GM19468 (cell line): ENCODE results near the gene SLC19A1.

Experiments
- ATAC-seq: cut with Tn5 transposase; IDR thresholded peaks from one replicate; pipeline ENCODE4 v1.9.1; 2021; ENCODE audit warnings: mild to moderate bottlenecking, moderate library complexity, moderate number of reproducible peaks; ENCODE audit not compliant: unreplicated experiment; ENCODE audit errors: extremely low read depth

The SLC19A1 gene

DNA sequence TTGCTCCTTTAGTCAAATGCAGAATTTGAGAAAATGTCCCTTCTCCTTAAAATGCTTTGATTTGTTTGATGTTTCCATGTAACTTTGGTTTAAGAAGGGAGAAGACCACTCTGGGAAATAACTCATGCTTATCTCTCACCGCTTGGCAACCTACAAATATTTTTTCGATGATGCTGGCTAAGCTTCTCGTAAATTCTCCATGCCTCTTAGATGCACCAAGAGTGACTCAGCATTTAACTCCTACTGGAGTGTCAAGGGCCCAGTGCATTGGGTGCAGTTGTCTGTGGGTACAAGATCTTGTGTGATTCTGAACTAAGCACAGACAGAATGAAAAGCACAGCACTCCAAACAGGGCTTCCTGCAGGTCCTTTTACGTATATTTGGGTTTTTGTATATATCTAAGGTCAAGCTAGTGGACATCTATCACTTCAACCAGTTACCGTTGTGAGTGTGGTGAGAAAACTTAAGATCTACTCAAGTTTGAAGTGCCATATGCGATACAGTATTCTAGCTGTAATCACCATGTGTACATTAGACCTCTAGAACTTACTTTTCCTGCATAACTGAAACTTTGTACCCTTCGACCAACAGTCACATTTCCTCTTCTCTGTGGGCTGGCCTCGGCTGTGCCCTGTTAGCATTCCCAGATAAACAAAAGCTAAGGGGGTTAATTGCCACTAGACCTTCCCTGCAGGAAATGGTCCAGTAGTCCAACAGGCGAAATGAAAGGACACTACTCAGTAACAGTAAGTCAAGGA, 81.5 kb downstream of the SLC19A1 start:
- no peak for ATAC-seq

DNA sequence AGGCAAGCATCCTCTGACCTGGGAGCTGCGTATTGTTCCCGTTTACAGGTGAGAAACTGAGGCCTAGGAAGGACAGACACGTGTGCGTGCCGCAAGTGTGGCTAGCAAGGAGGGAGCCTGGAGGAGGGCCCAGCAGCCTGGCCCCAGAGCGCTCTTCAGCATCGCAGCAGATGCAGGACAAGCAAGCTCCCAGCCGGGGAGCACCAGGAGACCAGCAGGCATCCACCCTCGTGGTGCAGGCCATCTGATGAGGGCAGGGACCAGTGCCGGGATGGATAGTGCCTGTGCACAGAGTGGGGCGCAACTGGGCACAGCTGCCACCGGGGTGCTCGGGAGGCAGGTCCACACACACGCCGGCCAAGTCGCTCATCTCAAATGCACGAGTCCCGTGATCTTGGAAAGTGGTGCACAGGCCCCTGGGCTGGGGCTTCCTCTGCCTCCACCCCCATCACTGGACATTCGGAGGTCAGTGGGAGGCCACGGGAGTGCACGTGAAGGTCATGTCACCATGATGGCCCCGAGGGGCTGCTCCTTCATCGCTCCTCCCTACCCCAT, 82.2 kb downstream of the SLC19A1 start:
- no peak for ATAC-seq

DNA sequence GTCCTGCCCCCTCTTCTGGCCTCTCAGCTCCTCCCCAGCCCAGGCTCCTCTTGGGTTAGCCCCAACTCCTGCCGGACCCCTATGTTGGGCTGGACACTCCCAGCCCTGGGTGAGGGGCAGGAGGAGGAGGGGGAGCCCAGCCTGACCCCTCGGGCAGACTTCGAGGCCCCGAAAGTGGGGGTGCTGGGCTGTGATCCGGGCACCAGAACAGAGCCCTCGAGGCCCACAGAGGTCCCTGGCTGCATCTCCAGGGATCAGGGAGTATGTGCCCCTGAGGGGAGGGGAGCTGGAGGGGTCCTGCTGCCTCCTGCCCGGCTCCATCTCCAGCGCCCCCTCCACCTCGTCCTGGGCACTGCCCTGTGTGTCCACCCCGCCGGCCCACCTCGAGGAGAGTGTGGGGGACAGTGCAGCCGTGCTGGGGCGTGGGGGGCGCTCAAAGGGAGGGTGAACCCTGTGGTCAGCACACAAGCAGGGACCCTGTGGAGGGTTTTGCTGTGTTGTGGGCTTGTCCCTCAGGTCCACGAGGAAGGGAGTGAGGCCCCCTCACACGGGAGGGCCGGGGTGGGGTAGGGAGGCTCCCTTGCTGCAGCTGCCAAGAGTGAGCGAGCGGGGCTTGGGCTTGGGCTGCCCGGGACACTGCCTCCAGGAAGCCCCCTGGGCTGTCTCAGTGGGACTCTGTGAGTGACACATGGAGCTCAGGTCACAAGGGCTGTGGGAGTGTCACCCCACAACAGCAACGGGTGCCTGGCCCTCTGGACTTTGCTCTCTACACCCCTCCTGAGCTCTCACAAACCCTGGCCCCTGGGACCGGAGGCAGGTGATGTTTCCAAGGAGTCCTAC, 82.8 kb downstream of the SLC19A1 start:
- ATAC-seq, result no peak

DNA sequence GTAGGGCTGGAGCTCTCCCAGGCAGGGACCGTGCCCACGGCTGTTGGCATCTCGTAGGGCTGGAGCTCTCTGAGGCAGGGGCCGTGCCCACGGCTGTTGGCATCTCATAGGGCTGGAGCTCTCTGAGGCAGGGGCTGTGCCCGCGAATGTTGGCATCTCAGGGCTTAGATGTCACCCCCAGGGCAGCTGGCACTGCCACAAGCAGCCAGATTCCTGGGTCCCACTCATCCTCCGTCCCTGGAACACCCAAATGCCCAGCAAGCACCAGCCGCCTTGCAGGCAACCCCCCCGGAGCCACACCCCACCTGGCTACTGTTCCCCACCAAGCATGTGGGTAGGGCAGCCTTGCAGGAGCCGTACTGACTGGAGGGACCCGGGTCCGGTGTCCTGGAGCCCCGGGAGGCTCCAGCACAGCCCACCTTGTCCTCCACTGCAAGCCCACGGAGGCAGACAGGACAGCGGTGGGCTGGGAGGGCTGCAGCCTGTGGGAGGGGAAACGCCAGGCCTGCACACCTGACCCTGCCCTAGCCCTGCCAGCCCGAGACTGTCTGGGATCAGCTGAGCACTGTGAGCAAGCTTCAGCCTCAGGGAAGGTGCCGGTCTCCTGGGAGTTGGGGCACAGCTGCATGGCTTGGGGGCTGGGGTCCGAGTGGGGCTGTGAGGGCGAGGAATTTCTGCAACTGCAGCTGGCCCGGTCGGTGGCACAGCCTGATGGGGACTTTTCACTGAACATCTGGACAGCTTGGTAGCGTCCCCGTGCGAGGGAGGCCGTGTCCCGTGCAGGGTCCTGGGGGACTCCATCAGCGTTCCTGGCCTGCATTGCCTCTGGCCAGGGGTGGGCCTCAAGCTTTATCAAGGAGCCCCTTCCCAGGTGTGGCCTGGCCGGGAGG, 83.7 kb downstream of the SLC19A1 start:
- ATAC-seq, result no peak

DNA sequence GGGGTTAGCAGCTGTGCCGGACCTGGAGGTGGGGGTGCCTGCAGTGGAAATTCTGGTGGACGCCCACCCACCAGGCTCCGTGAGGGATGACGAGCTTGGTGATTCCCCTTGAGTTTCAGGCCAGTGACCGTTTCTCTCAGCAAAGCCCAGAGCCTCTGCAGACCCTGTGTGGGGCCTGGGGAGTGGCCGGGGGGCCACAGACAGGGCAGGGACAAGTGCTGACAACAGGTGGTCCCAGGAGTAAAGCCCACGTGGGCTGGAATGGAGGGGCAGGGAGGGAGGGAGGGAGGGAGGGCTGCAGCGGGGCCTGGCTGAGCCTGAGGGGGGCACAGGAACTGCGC, 84.4 kb downstream of the SLC19A1 start:
- ATAC-seq, result no peak

DNA sequence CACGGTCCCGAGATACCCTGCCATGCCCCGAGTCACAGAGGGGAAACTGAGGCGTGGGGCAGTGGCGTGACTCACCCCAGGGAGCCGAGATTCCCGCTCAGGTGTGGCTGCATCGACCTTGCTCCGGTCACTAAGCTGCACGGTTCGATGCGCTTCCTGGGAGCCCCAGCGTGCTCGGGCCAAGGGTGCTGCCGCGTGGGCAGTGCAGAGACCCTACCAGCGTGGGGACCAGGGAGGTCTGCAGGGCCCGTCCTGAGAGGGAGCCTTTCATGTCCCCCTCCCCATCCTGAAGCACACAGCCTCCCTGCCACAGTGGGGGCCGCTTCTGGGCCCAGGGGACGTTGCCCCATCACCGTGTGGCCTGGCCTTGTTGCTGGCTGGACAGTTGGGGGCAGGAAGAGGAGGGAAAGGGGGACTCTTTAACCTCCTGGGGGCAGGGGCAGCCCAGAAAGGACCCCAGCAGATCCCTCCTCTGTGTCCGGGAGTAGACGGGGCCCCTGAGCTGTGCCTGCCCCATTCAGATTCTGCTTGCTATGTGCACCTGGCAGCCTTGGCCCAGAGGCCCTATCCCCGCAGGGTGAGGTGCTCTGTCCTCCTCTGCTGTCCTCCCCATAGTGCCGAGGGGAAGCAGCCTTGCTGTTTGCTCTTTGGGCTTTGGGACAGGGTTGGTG, 84.9 kb downstream of the SLC19A1 start:
- ATAC-seq, result no peak

DNA sequence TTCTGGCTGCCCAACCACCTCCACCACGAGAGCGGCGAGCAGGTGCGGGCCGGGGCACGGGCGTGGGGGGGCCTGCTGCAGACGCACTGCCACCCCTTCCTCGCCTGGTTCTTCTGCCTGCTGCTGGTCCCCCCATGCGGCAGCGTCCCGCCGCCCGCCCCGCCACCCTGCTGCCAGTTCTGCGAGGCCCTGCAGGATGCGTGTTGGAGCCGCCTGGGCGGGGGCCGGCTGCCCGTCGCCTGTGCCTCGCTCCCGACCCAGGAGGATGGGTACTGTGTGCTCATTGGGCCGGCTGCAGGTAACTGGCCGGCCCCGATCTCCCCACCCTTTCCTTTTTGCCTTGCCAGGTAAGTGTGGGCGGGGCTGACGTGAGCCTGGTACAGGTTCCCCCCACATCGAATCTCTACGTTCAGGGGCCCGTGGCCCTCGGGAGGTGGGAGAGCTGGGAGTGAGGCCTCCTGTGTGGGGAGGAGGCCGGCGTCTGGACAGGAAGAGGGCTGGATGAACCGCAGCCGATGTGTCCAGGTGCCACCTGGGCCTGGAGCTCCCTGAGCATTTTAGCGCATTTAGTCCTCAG, 85.6 kb downstream of the SLC19A1 start:
- ATAC-seq, result no peak

DNA sequence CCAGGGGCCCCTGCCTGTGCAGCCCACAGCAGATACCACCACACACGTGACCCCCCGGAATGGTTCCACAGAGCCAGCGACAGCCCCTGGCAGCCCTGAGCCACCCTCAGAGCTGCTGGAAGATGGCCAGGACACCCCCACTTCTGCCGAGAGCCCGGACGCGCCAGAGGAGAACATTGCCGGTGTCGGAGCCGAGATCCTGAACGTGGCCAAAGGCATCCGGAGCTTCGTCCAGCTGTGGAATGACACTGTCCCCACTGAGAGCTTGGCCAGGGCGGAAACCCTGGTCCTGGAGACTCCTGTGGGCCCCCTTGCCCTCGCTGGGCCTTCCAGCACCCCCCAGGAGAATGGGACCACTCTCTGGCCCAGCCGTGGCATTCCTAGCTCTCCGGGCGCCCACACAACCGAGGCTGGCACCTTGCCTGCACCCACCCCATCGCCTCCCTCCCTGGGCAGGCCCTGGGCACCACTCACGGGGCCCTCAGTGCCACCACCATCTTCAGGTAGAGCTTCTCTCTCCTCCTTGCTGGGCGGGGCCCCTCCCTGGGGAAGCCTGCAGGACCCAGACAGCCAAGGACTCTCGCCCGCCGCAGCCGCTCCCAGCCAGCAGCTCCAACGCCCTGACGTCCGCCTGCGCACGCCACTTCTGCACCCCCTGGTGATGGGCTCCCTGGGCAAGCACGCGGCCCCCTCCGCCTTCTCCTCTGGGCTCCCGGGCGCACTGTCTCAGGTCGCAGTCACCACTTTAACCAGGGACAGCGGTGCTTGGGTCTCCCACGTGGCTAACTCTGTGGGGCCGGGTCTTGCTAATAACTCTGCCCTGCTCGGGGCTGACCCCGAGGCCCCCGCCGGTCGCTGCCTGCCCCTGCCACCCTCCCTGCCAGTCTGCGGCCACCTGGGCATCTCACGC, 86.3 kb downstream of the SLC19A1 start:
- no peak for ATAC-seq

DNA sequence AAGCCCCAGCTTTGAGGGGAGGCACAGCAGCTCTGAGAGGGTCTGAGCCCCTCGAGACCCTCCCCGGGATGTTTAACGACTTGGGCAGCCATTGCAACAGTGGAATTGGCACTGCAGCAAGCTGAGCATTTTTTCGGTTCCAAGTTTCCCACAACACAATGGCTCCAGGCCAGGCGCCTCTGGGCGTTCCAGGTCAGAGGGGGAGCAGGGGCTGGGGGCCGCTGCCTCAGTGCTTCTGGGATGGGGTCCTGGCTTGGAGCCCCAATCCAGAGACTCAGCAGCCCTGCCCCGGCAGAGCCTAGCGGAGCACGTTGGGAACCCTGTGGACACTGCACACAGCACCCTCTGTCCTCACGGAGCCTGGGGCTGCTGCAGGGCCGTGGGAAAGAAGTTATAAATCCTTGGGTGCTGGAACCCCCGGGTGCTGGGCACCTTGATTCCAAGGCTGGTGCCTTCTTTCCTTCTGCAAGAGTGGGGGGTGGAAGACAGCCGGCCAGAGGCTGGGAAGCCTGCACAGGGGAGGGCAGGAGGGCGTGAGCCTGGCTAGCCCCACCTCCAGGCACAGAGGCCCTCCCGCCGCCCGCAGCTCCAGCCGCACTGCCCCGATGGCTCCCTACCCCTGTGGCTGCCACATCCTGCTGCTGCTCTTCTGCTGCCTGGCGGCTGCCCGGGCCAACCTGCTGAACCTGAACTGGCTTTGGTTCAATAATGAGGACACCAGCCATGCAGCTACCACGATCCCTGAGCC, 87.1 kb downstream of the SLC19A1 start:
- ATAC-seq, result no peak

DNA sequence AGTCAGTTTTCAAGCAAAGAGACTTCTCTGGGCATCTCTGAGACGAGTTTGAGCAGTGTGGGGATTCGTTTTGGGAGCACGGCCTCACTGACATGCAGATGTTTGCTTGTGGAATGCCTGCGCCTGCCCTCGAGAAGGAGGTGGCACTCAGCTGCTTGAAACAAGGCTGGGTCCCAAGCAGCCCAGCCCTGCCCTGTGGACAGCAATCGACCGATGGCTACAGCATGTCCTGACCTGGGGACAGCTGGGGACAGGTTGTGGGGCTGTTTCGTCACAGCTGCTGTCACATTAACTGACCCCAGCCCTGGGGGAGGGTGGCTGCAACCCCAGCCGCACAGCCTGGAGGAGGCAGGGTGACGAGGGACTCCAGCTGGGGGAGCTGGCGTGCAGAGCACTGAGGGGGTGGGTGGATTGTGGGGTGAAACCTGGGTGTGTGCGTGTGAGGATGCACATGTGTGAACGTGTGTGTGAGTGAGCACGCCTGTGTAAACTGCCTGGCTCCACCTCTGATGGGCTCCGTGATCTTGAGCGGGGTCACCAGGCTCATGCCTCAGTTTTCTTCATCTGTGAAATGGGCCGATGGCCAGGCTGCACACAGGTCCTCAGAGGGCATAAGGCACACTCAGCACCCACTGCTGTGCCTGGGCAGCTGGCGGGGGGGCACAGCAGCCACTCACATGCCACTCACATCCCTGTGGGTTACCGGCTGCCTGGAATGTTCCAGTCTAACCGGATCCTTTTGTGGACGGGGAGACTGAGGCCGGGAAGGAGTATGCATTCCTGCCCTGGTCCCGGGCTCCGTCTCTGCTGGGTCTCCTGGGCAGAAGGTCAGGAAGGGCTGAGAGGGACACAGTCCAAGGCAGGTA, 87.9 kb downstream of the SLC19A1 start:
- no peak for ATAC-seq

DNA sequence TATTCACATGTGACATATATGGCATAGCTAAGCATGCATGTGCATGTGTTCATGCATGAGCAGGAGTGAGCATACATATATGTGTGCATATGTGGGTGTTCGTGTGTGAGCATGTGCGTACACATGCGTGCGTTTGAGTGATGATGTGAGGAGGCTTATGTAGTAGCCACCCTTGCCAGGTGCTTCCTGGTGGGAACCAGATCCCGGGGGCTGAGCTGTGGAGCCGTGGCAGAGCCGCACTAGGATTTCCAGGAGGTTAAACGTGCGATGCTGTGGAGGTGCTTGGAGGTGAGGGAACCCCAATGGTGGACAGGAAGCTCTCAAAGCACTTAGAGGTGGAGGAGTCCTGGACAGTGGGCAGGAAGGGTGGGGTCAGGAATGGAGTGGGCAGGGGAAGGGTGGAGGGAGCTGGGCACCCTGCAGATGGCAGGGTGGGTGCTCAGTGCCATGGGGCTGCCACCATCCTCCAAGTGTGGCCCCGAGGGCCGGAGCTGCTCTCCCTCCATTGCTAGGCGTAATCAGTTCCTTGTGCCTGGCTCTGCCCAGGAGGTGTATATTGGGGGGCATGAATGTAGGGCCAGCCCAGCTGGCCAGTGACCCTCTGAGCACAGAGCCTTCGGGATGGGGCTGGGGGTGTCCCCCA, 88.8 kb downstream of the SLC19A1 start:
- no peak for ATAC-seq

DNA sequence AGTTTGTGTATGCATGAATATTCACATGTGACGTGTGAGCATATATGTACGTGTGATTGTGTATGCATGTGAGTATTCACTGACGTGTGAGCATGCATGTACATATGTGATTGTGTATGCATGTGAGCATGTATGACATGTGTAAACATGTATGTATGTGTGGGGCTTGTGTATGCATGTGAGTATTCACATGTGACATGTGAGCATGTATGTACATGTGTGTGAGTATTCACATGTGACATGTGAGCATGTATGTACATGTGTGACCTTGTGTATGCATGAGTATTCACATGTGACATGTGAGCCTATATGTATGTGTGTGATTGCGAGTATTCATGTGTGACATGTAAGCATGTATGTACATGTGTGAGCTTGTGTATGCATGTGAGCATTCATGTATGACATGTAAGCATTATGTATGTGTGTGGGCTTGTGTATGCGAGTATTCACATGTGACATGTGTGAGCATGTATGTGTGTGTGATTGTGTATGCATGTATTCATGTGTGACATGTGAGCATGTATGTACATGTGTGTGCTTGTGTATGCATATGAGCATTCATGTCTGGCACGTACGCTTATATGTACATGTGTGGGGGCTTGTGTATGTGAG, 89.4 kb downstream of the SLC19A1 start:
- no peak for ATAC-seq

DNA sequence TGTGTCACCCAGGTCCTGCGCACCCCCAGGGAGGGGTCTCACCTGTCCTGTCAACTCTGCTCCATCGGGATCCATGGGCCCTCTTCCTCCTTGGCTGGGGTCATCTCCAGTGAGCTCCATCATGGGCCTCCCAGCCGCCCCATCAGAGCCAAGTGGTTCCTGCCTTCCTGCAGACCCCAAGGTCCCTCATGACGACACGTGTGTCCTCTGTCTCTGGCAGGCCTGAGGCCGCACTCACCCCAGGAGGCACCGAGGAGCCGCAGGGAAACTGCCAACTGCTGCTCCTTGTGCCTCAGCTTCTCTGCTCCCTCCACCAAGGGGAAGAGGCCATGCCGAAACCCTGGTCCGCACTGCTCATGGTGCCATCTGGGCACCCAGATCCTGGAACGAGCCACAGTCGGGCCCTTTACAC, 90.5 kb downstream of the SLC19A1 start:
- no peak for ATAC-seq

DNA sequence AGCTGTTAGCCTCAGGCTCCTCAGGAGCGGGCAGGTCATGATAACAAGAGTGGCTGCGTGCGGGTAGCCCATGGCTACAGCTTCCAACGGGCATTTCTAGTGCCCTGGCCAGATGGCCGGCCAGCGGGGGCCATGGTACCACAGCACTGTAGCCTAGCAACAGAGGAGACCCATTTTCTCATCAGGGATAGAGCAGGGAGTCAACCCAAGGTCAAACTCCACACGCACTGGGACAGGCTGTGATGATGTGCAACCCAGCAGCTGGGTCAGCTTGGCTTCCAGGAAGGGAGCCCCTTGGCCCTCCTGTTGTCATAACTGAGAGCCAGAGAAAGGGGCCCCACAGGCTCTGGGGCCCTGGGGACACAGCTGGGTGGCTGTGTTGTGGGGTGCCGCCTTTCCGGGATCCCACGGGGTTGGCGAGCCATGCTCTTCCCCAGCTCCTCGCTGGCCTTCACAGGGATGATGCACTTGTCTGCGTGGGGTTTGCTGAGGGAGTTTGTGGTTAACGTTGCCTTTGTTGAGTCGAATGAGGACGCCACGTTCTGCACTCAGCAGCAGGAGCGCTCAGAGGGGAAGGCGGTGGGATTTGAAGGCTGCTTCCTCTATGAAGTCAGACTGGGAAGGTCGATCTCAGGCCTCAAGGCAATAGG, 91.0 kb downstream of the SLC19A1 start:
- no peak for ATAC-seq

DNA sequence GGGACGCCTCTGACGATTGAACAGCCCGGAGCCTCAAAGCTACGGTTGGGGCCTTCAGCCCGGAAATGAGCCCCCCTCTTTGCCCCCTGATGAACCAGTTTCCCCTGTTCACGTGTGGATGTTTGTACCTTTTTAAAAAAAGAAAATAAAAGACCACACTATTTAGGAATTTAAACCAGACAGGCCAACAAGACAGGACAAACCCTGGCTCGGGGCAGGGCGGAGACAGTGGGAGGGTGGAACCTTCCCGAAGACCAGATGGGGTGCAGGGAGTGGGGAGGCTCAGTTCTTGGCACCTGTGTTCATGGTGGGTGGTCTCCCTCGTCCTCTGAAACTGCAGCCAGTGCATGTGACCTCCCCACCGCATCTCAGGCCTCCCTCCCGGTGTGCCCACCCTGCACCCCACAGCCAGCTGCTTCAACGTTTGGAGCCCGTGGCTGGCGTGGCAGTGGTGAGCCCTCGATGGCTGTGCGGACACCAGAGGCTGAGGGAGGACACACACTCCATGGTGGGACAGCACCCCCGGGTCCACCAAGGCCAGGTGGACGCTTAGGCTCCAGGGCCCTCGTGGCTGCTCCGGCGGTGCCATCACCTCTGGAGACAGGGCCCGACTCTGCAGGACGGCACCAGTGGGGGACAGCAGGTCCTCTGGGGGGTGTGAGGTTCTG, 91.7 kb downstream of the SLC19A1 start:
- ATAC-seq, result no peak
